GM19025 (cell line): ENCODE data around the gene CPNE5.
A peak's percentile ranks its signal among the peaks of the same experiment; 100 is the strongest.

ENCODE experiments used
- ATAC-seq: cut with Tn5 transposase; IDR thresholded peaks from one replicate; pipeline ENCODE4 v1.9.1; 2021; ENCODE audit warnings: mild to moderate bottlenecking, low read depth, moderate library complexity; ENCODE audit not compliant: unreplicated experiment

CPNE5 gene

DNA sequence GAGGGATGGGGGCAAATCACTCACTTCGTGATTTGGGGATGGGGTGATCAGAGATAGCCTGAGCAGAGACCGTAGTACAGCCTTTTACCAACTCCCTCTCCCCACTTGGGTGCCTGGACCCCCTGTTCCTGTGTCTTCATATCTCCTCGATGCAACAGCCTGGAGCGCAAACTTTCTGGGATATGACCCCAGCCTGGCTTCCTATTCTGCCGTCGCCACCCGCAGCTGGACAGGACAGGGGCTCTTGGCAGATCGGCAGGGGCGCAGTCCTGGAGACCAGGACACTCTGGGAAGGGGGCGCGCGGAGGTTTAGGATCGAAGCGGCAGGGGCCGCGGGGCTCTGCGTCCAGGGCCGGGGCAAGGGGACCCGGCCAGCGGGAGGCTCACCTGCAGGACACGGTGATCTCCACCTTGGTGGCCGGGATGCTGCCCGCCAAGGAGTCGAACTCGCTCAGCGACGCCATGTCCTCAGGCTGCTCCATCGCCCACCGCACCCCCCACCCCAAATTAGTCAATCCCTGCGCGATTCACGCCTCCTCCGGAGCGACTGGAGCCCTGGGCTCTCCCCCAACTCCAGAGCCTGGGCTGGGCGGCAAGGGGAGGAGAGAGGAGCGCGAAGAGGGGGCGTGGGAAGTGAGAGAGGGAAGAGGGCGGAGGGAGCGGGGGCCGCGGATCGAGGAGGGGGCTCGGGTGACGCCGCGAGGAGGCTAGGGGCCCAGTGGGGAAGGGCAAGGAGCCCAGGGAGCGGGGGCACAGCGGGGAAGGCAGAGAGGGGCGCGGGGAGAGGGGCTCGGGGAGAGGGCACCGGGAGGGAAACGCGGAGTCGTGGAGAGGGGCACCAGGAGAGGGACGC is at the start of gene CPNE5:
Gene CPNE5, minus strand, starts transcription at position 549 of the 853 bp plus-strand sequence. Its CDS starts 67 bp downstream, at position 482.
- ATAC-seq: no peak

GRCh38 chr6:36888115-36888643 is 48.9 kb upstream of the CPNE5 start:
- no peak for ATAC-seq

- no peak for ATAC-seq
Measured at GRCh38 chr6:36886950-36887618, 47.8 kb upstream of the CPNE5 start.

- peak; percentile 97 for ATAC-seq
Measured at GRCh38 chr6:36885461-36886401, 46.5 kb upstream of the CPNE5 start, which contains the start of gene C6orf89. Gene C6orf89 (plus strand): TSS chr6:36885952. CDS start chr6:36899445, 13,493 bp downstream.

DNA sequence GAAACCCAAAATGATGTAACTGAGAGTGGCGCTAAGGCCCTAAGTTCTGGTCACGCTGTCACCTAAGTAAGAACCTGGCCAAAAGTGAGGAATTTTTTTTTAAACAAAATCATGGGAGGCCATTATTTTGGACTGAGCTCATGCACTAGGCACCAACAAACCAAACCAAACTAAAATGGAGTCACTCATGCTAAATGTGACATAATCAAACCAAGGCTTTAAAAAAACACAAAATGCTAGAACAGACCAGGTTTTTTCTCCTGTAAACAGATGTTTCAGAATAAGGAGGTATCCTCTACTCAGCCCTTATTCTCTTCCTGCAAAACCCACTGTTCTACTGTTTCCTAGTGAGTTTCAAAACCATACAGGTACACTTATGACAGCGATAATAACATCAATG is 45.4 kb upstream of the CPNE5 start:
- ATAC-seq: no peak

DNA sequence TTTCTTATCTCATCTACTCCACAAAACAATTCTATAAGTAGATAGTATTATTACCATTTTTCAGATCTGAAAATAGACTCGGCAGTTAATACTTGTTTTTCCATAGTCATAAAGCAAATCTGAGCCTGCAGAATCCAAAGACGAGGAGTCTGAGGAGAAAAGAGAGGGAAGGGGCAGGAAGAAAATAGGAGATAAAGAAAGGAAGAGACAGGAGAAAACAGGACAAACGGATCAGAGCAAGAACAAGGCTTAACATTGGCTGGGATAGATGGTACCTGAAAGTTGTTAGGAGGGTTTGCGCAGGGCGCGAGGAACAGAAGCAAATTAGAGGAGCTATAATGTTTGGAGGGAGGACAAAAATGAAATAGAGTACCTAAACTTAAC is 36.0 kb upstream of the CPNE5 start:
- no peak for ATAC-seq

DNA sequence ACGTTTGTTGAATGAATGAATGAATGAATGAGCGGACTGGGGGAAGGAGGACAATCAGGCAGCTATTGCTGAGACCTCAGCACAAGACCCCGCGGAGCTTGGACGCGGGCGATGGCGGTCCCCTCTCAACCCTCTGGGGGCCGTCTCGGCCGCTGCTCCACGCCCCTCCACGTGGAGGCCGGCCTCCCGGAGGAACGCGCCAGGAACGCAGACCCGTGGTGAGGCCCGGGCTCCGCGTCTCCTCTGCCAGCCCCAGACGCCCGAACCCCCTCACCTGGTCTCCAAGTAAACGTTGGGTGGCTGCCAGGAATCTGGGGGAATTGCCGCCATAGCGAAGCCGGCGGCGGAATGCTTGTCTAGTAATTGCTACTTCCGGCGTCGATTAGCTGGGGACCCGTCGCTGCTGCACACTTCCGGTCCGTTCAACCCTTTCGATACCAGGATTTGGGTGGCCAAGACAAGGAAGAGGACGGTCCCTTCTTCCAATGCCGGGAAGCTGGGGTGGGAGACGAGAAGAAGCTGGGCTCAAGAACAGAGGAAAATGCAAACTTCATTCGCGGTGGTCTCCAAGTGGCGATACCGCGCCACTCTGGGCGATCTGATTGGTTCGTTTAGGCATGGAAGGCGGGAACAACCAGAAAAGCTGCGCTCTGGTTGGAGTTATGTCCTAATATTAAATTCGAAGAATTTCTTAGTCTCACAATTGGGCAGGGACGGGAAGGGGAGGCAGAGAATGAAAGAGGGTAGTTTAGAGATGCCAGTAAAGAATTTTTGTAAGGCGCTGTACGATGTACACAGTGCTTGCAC is 35.4 kb upstream of the CPNE5 start, which contains the start of gene PPIL1:
Gene PPIL1, minus strand, starts transcription at position 361 of the 807 bp plus-strand sequence. Its CDS starts 31 bp downstream, at position 330.
- ATAC-seq: peak; percentile 75

- ATAC-seq: no peak
Measured at GRCh38 chr6:36873612-36874442, 34.6 kb upstream of the CPNE5 start.

- no peak for ATAC-seq
Measured at GRCh38 chr6:36873115-36873514, 33.9 kb upstream of the CPNE5 start.

GRCh38 chr6:36871686-36872085 is 32.4 kb upstream of the CPNE5 start:
- no peak for ATAC-seq

GRCh38 chr6:36867471-36868224 is 28.4 kb upstream of the CPNE5 start:
- ATAC-seq: no peak

DNA sequence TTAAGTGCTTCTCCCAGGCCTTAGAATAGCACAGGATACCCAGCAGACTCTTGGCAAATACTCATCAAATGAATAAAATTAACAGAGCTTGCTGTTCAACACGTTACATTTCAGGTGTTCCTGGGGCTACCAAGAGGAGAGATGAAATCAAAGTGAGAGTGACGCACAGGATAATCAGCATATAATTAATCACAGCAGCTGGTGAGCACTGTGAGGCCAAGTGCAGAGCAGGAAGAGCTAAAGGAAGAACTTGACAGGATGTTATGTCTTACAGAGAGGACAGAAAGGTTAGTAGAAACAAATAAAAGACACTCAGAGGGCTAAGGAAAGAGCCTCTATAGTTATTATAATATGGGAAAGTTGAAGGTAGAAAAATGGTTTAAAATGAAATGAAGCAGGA is 26.6 kb upstream of the CPNE5 start:
- no peak for ATAC-seq

- no peak for ATAC-seq
Measured at GRCh38 chr6:36863670-36864540, 24.7 kb upstream of the CPNE5 start.

- no peak for ATAC-seq
Measured at GRCh38 chr6:36862848-36863382, 23.7 kb upstream of the CPNE5 start.

DNA sequence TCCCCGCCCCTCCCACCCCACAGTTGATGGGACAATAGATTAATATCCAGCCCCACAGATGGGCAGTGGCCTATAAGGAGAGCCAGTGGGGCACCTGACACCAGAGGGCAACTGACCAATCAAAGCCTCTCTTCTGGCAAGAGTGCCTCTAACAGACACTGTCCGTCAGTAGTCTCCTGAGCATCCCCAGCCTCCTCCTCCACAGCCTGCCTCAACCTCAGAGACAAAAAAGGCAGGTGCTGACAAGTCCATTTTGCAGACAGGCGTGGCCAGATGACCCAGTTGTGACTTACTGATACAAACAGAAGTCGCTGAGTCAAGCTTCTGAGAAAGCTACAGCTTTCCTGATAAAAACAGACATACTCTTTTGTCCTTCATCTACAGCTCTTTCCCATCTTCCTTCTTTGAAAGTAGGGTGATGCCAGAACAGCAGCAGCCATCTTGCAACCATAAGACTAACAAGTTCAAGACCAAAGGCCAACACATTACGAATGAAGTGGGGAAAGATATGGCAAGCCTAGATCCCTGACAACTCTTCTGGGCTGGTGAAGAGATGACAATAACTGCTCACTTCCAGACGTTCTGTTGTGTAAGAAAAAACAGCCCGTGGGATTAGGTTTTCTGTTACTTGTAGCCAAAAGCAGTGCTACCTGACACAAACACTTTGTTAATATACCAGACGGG is 23.1 kb upstream of the CPNE5 start:
- no peak for ATAC-seq

DNA sequence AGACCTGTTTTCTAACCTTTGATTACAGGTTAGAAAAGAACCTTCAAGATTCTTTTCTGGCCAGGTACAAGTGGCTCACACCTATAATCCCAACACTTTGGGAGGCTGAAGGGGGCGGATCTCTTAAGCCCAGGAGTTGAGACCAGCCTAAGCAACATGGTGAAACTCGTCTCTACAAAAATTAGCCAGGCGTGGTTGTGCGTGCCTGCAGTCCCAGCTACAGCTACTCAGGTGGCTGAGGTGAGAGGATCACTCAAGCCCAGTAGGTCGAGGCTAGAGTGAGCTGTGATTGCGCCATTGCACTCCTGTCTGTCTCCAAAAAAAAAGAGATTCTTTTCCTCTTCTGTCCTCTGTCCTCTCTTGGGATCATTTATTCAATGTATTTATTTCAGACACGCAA is 20.9 kb upstream of the CPNE5 start:
- no peak for ATAC-seq
